HG03520 (cell line): Measurements from ENCODE around the gene TSEN34.
"Not testable (repeated sequence)": the region's sequence is repeated elsewhere in the genome, so short reads cannot be mapped to it uniquely, and the experiment has no call there.

Experiments
- ATAC-seq: cut with Tn5 transposase; IDR thresholded peaks from one replicate; pipeline ENCODE4 v1.9.1; 2021; ENCODE audit warnings: mild to moderate bottlenecking, moderate library complexity; ENCODE audit not compliant: unreplicated experiment

The TSEN34 gene

DNA sequence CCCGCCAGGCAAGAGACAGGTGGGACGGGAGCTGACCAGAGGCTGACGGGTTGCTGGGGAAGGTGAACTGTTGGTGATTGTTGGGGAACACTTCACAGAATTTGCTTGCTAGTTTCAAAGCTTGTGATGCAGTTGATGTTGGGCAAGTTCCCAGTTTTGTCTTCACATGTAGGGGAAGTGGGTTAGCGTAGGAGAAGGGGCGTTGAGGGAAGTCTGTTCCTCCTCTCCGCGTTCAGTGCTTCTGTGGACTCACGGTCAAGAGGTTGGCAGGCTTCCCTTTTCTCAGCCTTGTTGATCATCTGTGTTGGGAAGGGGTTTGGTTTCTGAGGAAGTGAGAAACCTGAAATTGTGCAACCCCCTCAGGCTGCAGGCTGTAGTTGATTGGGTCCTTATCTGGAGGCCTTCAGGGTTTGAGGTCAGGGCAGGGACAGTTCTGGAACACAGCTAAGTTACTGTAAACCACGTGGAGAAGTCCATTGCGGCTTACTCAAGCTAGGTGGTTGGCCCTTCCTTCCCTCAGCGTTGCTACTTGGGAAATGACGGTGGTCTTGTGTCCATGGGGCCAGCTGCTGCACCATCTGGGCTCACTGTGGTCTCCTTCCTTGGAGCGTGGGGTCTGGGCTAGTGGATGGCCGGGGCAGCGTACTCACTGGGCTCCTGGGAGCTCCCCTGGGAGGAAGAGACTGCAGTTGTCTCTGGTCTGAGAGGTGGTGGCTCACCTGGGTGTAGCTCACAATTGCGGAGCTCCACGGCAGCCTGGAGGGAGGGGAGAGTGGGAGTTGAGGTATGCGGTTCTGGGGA lies 17.1 kb downstream of the TSEN34 start:
- no peak for ATAC-seq

- ATAC-seq = no peak
Measured at GRCh38 chr19:54208784-54209057, 17.6 kb downstream of the TSEN34 start.

DNA sequence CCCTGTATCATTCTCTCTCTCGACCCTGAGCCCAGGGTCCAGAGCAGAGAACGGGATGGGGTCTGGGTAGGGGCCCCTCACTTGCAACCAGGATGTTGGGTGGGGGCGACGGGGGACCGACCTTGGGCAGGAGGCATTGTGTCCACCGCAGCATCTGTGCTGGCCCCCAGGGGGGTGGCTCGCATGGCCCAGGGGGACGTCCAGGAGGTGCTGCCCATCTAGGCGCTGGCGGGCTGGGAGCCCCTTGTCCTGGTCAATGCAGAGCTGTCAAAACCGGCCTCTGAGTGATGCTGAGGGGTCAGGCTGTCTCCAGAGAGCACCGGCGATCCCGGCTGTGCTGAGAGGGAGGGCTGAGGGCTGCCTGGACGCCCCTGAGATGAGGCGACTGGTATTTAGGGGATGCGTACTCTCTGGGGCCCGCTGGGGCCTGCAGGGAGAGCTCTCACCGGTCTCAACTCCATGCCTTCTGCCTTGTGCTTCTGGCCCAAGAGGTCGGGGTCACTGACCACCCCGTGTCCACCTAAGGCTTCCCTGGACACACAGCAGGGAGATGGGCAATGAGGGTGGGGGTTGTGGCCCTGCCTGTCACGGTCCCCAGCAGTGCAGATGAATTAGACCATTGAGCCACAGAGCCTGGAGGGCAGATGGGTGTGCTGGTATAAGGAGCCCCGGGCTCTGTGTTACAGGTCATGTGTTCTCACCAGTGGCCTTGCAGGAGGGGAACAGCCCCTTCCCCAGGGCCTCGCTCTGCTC lies 18.1 kb downstream of the TSEN34 start:
- ATAC-seq = no peak

DNA sequence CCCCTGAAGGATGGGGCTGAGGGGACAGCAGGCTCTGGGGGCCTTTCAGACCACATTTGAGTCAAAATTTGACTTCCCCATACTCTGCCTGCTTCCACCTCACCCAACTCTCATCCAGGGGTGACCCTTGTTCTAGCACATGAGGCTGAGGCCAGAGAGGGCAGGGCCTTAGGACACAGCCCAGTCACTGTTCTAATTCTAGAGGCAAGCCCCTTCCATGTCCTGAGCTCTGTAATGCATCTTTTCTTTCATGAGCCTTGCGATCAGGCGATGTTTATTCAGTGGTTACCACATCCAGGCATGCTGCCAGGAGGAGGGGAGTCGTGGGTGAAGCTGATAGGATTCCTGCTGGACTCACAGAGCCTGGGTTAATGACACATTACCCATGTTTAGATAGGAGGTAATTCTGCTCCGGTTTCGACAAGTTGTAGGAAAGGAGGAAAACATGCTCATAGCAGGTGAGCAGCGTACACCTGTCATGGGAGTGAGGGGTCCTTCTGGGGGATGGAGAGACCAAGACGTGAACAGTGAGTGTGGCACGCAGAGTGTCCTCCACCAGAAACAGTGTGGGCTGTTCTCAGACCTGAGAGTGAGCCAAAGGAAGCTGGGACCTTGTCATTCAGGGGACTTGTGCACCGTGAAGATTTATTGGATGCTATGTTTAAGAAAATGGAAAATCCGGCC lies 18.8 kb downstream of the TSEN34 start:
- ATAC-seq = no peak

DNA sequence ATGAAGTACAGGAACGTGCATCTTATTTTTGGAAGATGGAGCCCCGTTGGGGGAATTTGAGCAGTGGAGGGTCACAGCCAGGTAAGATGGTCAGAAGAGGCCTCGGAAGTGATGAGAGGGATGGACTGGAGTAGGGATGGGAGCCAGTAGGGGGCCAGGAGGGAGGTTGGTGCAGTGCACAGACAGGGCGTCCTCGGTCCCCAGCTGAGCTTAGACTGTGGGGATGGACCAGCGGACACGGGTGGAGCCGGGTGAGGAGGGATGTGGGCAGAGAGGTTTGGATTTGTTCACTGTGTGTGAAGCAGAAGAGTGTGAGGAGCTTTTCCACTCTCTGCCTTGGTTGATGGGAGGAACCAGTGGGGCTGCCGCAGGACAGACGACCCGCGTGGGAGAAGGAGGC lies 20.1 kb downstream of the TSEN34 start:
- ATAC-seq = no peak

- ATAC-seq = not testable (repeated sequence)
Measured at GRCh38 chr19:54214217-54214616, 23.1 kb downstream of the TSEN34 start.

GRCh38 chr19:54214734-54215133 lies 23.6 kb downstream of the TSEN34 start:
- not testable (repeated sequence) for ATAC-seq

DNA sequence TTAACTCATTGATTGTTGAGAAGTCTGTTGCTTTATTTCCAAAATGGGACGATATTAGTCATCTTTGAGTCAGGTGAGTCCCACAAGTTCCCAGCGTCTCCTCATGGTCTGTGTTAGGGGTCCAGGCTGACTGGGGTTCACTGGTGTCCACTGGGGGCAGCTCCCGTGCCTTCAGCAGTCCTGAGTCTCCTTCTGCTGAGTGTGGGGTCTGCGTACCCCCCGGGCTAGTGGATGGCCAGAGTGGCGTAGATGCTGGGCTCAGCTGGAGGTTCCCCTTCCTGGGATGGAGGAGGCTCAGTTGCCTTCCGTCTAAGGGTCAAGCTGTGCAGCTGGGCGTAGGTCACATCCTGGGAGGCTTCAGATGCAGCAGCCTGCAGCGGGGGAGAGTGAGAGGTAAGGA lies 25.8 kb downstream of the TSEN34 start:
- ATAC-seq = no peak

DNA sequence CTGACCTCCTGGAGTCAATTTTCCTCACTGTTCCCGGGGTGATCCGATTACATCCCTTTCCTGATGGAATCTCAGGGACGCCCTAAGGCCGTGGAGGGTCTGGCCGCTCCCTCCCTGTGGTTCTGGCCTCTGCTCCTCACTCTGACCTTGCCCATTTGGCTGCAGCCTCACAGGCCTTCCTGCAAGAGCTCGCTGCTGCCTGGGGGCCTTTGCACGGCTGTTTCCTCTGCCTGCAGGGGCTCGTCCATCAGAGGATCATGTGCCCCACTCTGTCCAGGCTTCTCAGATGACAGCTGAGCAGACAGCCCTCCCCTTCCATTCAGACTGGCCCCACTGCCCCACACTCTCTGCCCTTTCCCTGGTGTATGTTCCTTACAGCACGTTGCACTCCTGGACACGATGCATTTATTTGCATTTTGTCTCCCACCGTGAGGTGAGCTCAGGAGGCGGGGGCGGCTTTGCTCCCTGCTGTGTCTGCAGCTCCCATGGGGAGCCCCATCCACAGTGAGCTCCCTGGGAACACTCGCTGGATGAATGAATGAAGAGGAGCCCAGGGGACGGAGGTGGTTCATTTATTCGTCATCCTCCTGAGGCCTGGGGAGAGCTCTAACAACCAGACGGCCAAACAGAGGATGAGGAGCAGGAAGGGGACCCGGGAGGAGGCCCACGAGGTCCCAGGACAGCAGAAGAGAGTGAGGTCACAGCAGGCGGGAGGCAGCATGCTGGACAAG lies 26.6 kb downstream of the TSEN34 start:
- not testable (repeated sequence) for ATAC-seq

GRCh38 chr19:54218259-54218658 lies 27.2 kb downstream of the TSEN34 start:
- no peak for ATAC-seq

DNA sequence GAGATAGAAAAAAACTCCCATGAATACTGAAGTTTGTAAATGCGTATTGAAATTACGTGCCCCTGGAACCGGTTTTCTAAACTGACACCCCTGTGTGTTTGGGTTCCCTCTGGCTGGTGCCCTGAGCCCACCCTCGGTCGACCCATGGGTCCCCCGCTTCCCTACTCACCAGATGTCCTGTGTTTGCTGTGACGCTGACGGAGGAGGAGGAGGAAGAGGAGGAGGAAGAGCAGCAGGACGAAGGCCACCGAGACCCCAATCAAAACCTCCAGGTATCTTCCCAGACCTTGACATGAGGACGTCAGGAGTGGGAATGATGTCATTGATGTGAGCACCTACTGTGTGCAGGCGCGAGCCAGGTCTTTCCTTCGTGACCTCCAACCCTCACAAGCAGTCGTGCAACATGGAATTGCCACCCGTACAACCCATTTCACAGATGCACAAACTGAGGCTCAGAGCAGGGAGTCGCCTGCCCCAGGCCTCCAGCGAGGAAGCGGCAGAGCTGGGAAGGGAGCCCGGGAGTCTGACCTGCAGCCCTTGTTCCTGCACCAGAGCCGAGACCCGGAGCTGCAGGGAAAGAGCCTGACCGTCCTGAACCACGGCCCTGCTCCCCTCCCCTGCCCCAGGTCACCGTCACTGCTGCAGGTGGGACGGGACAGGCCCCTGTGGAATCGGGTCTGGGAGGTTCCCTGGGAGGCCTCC lies 28.0 kb downstream of the TSEN34 start:
- no peak for ATAC-seq

GRCh38 chr19:54219702-54220101 lies 28.6 kb downstream of the TSEN34 start:
- ATAC-seq = not testable (repeated sequence)

GRCh38 chr19:54221947-54222346 lies 30.8 kb downstream of the TSEN34 start:
- not testable (repeated sequence) for ATAC-seq

DNA sequence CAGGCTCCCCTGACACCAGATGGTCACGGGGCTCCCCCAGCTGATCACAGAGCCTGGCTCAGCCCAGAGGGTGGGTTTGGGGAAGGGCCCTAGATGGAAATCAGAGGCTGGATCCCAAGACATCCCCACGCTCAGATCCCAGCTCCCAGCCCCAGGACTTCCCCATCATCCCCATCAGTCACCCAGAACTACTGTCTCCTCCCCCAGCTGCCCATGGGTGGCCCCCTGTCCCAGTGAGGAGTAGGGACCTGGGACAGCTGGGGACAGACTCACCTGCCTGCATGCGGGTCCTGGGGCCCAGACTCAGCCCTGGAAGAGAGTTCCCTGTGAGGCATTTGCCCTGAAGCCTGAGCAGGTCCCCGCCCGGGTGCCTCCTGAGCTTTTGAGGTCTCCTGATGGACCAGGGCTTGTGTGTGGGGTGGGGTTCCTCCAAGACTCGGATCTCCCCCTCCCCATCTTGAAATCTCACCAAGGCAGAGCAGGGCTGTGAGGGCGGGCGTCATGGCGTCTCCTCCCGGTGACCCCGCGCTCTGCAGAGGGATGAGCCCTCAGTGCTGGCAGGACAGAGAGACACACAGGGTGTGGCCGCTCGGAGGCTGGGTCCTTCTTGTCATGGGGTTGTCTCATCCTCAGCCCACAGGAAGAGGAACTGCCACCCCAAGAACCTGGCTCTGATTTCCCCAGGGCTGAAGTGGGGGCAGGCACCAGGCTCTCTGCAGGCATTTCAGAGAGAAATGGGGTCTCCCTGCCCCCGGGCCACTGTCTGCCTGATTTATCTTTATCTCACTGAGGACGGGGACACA lies 31.6 kb downstream of the TSEN34 start, which contains the start of gene LILRB3:
TSS of gene LILRB3 (minus strand) at position 534 of the 803 bp plus-strand sequence. CDS start at position 503, 31 bp downstream.
- ATAC-seq = not testable (repeated sequence)

- ATAC-seq = not testable (repeated sequence)
Measured at GRCh38 chr19:54223277-54223936, 32.3 kb downstream of the TSEN34 start.

DNA sequence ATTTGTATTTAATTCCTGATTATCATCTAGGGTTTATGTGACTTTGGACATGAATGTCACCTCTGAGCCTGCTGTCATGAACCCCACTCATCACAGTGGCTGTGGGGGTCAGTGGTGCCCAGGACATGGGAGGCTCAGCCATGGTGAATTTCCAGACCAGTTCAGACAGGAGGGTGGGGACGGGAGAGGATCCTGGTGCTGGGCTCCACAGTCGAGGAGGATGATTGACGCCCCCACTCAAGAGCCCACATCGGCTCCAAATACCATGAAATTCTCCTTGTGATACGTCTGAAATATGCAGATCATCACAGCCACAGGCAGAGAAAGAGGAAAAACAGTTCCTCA lies 32.8 kb downstream of the TSEN34 start:
- ATAC-seq = not testable (repeated sequence)

DNA sequence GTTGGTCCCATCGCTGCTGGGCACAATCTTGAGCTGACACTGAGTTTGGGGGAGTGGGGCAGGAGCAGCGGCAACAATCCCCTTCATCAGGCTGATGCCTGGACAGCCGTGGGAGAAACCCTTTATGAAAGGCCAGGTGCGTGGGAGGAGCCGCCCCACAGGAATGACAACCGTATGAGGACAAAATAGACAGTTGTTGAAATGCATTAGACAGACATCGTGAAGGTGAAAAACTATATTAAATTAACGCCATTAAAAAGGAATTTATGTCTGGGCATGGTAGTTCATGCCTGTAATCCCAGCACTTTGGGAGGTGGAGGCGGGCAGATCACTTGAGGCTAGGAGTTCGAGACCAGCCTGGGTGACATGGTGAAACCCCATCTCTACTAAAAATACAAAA lies 33.5 kb downstream of the TSEN34 start:
- ATAC-seq = not testable (repeated sequence)

GRCh38 chr19:54229146-54229545 lies 38.0 kb downstream of the TSEN34 start:
- no peak for ATAC-seq

DNA sequence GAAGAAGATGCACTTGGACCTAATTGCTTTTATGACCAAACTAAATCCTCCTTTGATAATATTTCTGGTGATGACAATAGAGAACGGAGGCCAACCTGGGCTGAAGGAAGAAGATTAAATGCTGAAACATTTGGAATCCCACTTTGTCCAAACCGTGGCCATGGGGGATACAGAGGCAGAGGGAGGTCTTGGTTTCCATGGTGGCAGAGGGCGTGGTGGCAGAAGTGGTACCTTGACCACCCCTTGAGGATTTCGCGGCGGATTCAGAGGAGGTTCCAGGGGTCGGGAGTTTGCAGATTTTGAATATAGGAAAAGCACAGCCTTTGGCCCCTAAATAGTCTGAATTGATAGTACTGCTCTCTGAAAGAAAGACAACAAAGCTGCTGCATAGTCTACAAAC lies 38.9 kb downstream of the TSEN34 start:
- no peak for ATAC-seq
